Peyer's patch (tissue), 4 donors: ENCODE results near the gene RITA1.
A peak's percentile ranks its signal among the peaks of the same experiment; 100 is the strongest.

Experiments
- POLR2A ChIP-seq, 2 donors: fragments of 450-650 bp; IDR thresholded peaks; one replicate each; pipeline ENCODE4 v1.5.1; 2017; ENCODE audit warnings: antibody characterized with exemption in 2 of 2, mild to moderate bottlenecking in 2 of 2, moderate library complexity in 2 of 2
- TF ChIP-seq, protein P1 (sequence below), 6 experiments: fragments of 450-650 bp in 4 of 6; fragments of 200-600 bp in 2 of 6; sonication (generic) in 1 of 6; IDR thresholded peaks; one replicate each; pipeline ENCODE4 v1.5.1; 2017 to 2019; ENCODE audit warnings: antibody characterized with exemption in 6 of 6, mild to moderate bottlenecking in 3 of 6, moderate library complexity in 1 of 6

DNA sequence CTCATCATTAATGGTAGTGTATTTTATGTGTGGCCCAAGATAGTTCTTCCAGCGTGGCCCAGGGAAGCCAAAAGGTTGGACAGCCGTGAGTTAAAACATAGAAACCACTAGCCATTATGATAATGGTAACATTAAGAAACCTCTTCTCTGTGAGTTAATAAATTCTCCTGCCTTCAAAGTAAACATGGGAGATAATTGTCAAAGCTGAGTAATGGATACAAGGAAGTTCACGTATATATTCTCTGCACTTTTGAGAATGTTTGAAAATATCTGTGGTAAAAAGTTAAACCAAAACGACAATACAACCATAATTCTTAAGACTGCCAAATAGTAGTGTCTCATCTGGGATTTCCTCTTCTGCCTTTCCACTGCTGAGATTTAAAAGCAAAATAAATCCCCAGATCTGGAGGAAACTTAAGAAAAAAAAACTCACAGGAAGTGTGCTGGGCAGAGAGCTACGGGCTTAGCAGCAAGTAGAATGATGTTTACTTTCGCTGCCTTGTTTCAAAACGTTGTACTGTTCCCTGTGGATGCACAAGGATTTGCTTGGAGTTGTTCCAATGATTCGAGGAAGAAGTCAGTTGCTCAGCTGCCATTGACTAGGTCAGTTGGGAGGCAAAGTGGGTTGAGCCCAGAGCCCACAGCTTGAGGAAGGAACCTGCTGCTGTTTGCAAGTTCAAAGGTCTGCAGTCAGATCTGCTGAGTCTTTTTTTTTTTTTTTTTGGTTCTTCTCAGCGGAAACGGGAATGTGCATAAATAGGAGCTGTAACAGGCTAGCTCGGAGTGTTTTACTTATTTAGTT, 37.4 kb downstream of the RITA1 start:
- TF ChIP-seq, protein P1, sequence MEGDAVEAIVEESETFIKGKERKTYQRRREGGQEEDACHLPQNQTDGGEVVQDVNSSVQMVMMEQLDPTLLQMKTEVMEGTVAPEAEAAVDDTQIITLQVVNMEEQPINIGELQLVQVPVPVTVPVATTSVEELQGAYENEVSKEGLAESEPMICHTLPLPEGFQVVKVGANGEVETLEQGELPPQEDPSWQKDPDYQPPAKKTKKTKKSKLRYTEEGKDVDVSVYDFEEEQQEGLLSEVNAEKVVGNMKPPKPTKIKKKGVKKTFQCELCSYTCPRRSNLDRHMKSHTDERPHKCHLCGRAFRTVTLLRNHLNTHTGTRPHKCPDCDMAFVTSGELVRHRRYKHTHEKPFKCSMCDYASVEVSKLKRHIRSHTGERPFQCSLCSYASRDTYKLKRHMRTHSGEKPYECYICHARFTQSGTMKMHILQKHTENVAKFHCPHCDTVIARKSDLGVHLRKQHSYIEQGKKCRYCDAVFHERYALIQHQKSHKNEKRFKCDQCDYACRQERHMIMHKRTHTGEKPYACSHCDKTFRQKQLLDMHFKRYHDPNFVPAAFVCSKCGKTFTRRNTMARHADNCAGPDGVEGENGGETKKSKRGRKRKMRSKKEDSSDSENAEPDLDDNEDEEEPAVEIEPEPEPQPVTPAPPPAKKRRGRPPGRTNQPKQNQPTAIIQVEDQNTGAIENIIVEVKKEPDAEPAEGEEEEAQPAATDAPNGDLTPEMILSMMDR (IDR thresholded peaks at IDR 0.05) = peak in 1 of 6 experiments; percentile 18
- no peak for TF ChIP-seq POLR2A (IDR thresholded peaks at IDR 0.05)
